IMR-90 (cell line): ENCODE results near the gene IGF1. TPM values are rescaled to one million over a fixed set of nuclear protein-coding genes. Genes with fewer than 3 reads are reported as not detected.

Source experiments
- ATAC-seq: fragments of 200-7000 bp; cut with Tn5 transposase; 2 replicates; pipeline ENCODE4 v1.9.1; 2020; ENCODE audit warnings: low read depth, mild to moderate bottlenecking, moderate library complexity
- BruUV-seq: library from RNA; stranded (reverse); fragments of 400-500 nt; replicated peaks from 2 replicates; lab custom pipeline; 2021; lab: Mats Ljungman, UMichigan
- CTCF ChIA-PET: fragments of 300-600 bp; formaldehyde crosslinking; extraction: SDS; loops from one replicate; lab custom pipeline; 2021; ENCODE audit warnings: antibody characterized with exemption; lab: Yijun Ruan, JAX
- POLR2A ChIA-PET: fragments of 300-600 bp; sonication (Branson Sonifier 250); formaldehyde crosslinking; loops from one replicate; lab custom pipeline; 2022; ENCODE audit warnings: antibody characterized with exemption; ENCODE audit not compliant: unreplicated experiment; lab: Charles Lee
- DNase-seq: peaks from one replicate; pipeline ENCODE4 v3.0.0; 2013
- H2AFZ ChIP-seq: replicated peaks from 2 replicates; pipeline ENCODE3; 2013; ENCODE audit warnings: low read length, mild to moderate bottlenecking; ENCODE audit not compliant: poor library complexity
- H2AK5ac ChIP-seq: 2 replicates; pipeline ENCODE4 v1.6.1; 2013; ENCODE audit warnings: low read depth, low read length, inconsistent platforms
- H2AK9ac ChIP-seq: replicated peaks from 2 replicates; pipeline ENCODE3; 2013; ENCODE audit warnings: mild to moderate bottlenecking, low read depth, low read length, moderate library complexity; ENCODE audit not compliant: poor library complexity
- H2BK120ac ChIP-seq: 2 replicates; pipeline ENCODE4 v1.6.1; 2013; ENCODE audit warnings: low read depth, low read length, inconsistent platforms
- H2BK15ac ChIP-seq: 3 replicates; pipeline ENCODE4 v1.6.1; 2013; ENCODE audit warnings: low read depth, low read length, inconsistent platforms
- H2BK20ac ChIP-seq: 2 replicates; pipeline ENCODE4 v1.6.1; 2013; ENCODE audit warnings: low read depth, mild to moderate bottlenecking, inconsistent platforms, low read length, moderate library complexity
- H2BK5ac ChIP-seq: 2 replicates; pipeline ENCODE4 v1.6.1; 2013; ENCODE audit warnings: mild to moderate bottlenecking, low read depth, low read length, inconsistent platforms; ENCODE audit not compliant: poor library complexity, severe bottlenecking
- H3K14ac ChIP-seq: replicated peaks from 2 replicates; pipeline ENCODE4 v1.6.1; 2013; ENCODE audit warnings: low read depth, low read length, inconsistent platforms
- H3K18ac ChIP-seq: 2 replicates; pipeline ENCODE4 v1.6.1; 2013; ENCODE audit warnings: low read depth, low read length, control low read depth
- H3K23ac ChIP-seq: 2 replicates; pipeline ENCODE4 v1.6.1; 2013; ENCODE audit warnings: low read depth, low read length, inconsistent platforms
- H3K27ac ChIP-seq: 2 replicates; pipeline ENCODE4 v1.5.1; 2013; ENCODE audit warnings: mild to moderate bottlenecking, control low read depth, low read length; ENCODE audit not compliant: insufficient read depth
- H3K27me3 ChIP-seq: 2 replicates; pipeline ENCODE4 v1.6.1; 2013; ENCODE audit warnings: low read length; ENCODE audit not compliant: control insufficient read depth, insufficient read depth
- H3K36me3 ChIP-seq: 2 replicates; pipeline ENCODE4 v1.6.1; 2013; ENCODE audit warnings: low read length, mixed read lengths; ENCODE audit not compliant: control insufficient read depth, insufficient read depth
- H3K4ac ChIP-seq: 2 replicates; pipeline ENCODE4 v1.6.1; 2013; ENCODE audit warnings: low read depth, low read length, inconsistent platforms
- H3K4me1 ChIP-seq: 2 replicates; pipeline ENCODE4 v1.6.1; 2013; ENCODE audit warnings: low read length, mixed read lengths; ENCODE audit not compliant: control insufficient read depth, insufficient read depth
- H3K4me2 ChIP-seq: 2 replicates; pipeline ENCODE4 v1.6.1; 2013; ENCODE audit warnings: low read depth, mild to moderate bottlenecking, control low read depth, low read length, moderate library complexity
- H3K4me3 ChIP-seq: 2 replicates; pipeline ENCODE4 v1.5.1; 2013; ENCODE audit warnings: low read depth, mild to moderate bottlenecking, control low read depth, low read length, moderate library complexity; ENCODE audit not compliant: insufficient read depth
- H3K56ac ChIP-seq: 2 replicates; pipeline ENCODE4 v1.6.1; 2013; ENCODE audit warnings: low read length, inconsistent platforms; ENCODE audit not compliant: insufficient read depth; ENCODE audit errors: extremely low read depth
- H3K79me1 ChIP-seq, 2 experiments: 2 replicates each; pipeline ENCODE4 v1.6.1; 2013; ENCODE audit warnings: low read length in 2 of 2, inconsistent platforms in 1 of 2, low read depth in 1 of 2
- H3K9ac ChIP-seq: 2 replicates; pipeline ENCODE4 v1.6.1; 2013; ENCODE audit warnings: low read depth, low read length, control low read depth
- H3K9me1 ChIP-seq: 2 replicates; pipeline ENCODE4 v1.6.1; 2013; ENCODE audit warnings: low read length, inconsistent platforms; ENCODE audit not compliant: insufficient read depth
- H3K9me3 ChIP-seq: 2 replicates; pipeline ENCODE4 v1.6.1; 2013; ENCODE audit warnings: low read length; ENCODE audit not compliant: control insufficient read depth, insufficient read depth
- H4K20me1 ChIP-seq: 2 replicates; pipeline ENCODE4 v1.6.1; 2013; ENCODE audit warnings: low read length, inconsistent platforms; ENCODE audit not compliant: insufficient read depth
- H4K5ac ChIP-seq: 2 replicates; pipeline ENCODE4 v1.6.1; 2013; ENCODE audit warnings: mild to moderate bottlenecking, low read depth, low read length, control low read depth
- H4K8ac ChIP-seq, 2 experiments: 2 replicates each; pipeline ENCODE4 v1.6.1; 2013; ENCODE audit warnings: low read depth in 2 of 2, low read length in 2 of 2, control low read depth in 1 of 2, inconsistent platforms in 1 of 2
- H4K91ac ChIP-seq: 2 replicates; pipeline ENCODE4 v1.6.1; 2013; ENCODE audit warnings: low read depth, low read length, inconsistent platforms; ENCODE audit not compliant: insufficient read depth
- FOS ChIP-seq: fragments of 150-350 bp; IDR thresholded peaks from 2 replicates; pipeline ENCODE4 v1.6.1; 2016; ENCODE audit warnings: low read depth, low read length
- WGBS, 2 experiments: methylation state at CpG; one replicate each; pipeline versions ENCODE4 v1.1.5 to v1.1.7; 2013; ENCODE audit warnings: missing lambda C conversion rate in 2 of 2; ENCODE audit not compliant: insufficient read length in 1 of 2; ENCODE audit errors: extremely low coverage in 2 of 2; 5-methylcytosine and 5-hydroxymethylcytosine counted together
- dilution Hi-C: fragments of 300-500 bp; cut with HindIII; formaldehyde crosslinking; loops from one replicate; pipeline ENCODE4 v1.14.3; 2018; ENCODE audit warnings: low sequenced_read_pairs; ENCODE audit not compliant: unreplicated experiment
- in situ Hi-C: fragments of 300-500 bp; cut with MboI; formaldehyde crosslinking; loops from 3 replicates; pipeline ENCODE4 v1.14.3; 2019; ENCODE audit warnings: low sequenced_read_pairs, inconsistent platforms, mixed read lengths
- intact Hi-C: fragments of 100-400 bp; cut with micrococcal nuclease; formaldehyde crosslinking; loops from 2 replicates; pipeline ENCODE4 v1.10.0; 2022
- polyA plus RNA-seq, 3 experiments: library from polyadenylated mRNA; depleted of rRNA; stranded (reverse); fragments of >200 nt; gene quantifications; 2 replicates each; pipeline ENCODE4 v1.2.3, GENCODE V29; 2012; ENCODE audit warnings: low replicate concordance in 1 of 3
- total RNA-seq: library from RNA; depleted of rRNA; stranded (reverse); fragments of >200 nt; gene quantifications from 2 replicates; pipeline ENCODE4 v1.2.3, GENCODE V29; 2012
- TF ChIP-seq, protein P1 (sequence below): fragments of 150-350 bp; IDR thresholded peaks from 2 replicates; pipeline ENCODE4 v1.6.1; 2017; ENCODE audit warnings: mild to moderate bottlenecking, antibody characterized with exemption, low read length, low read depth

The IGF1 gene
- total and polyA plus RNA-seq, 2 of the 4 experiments (the other 2 are of a cell fraction) = under 0.01 to 0.12 TPM

GRCh38 chr12:102514696-102515095 lies 34.3 kb upstream of the IGF1 start:
- Histone ChIP-seq H3K79me1 (no peaks in the 10 kb centered on the region), H4K91ac (no peak overlapping the region), H3K9me3 (no peaks in the 10 kb centered on the region), H2BK15ac (no peak overlapping the region), H2AK5ac (no peak overlapping the region), H4K20me1 (no peaks in the 10 kb centered on the region), H3K23ac (no peak overlapping the region), H2BK5ac (no peak overlapping the region), H2AFZ (no peak overlapping the region), H2AK9ac (no peak overlapping the region), H3K27ac (no peak overlapping the region), H3K9ac (no peak overlapping the region), H3K9me1 (no peaks in the 10 kb centered on the region), H3K36me3 (no peaks in the 10 kb centered on the region), H3K56ac (no peak overlapping the region), H3K4me3 (no peak overlapping the region), H3K4ac (no peak overlapping the region), H3K27me3 (no peaks in the 10 kb centered on the region), H3K4me2 (no peak overlapping the region), H2BK120ac (no peak overlapping the region), H4K5ac (no peak overlapping the region), H2BK20ac (no peak overlapping the region), H3K14ac (no peak overlapping the region), H3K4me1 (no peaks in the 10 kb centered on the region), H3K18ac (no peak overlapping the region), H4K8ac (no peak overlapping the region)
- dilution Hi-C loops (no loop called here), intact Hi-C loops (no loop called here), in situ Hi-C loops (no loop called here)
- no TSS peak for BruUV-seq
- CTCF ChIA-PET = interaction anchor here (0.6 to 1.2 kb wide), 3 partner anchors 21 to 254 kb away, joined by 3 read pairs; no protein-coding TSS in a partner anchor
- WGBS, 2 experiments = no CpG with 5 or more reads among the region's 1 CpG
- ATAC-seq (no peak), DNase-seq (no peak)
- POLR2A ChIA-PET = no interaction called here
- TF ChIP-seq FOS = no peak
- TF ChIP-seq, protein P1, sequence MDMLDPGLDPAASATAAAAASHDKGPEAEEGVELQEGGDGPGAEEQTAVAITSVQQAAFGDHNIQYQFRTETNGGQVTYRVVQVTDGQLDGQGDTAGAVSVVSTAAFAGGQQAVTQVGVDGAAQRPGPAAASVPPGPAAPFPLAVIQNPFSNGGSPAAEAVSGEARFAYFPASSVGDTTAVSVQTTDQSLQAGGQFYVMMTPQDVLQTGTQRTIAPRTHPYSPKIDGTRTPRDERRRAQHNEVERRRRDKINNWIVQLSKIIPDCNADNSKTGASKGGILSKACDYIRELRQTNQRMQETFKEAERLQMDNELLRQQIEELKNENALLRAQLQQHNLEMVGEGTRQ = no peak
